Liver (tissue), 9 donors: ENCODE results near the gene KCNG1. TPM values are rescaled to one million over a fixed set of nuclear protein-coding genes. Genes with fewer than 3 reads are reported as not detected.

ENCODE experiments used
- DNase-seq: peaks from one replicate; pipeline ENCODE4 v3.0.0-alpha.2; 2017; ENCODE audit warnings: low spot score
- H3K27ac ChIP-seq, 2 donors: one replicate each; pipeline ENCODE4 v1.7.0; 2013; ENCODE audit warnings: inconsistent platforms in 2 of 2, low read length in 2 of 2, control low read depth in 1 of 2, low read depth in 1 of 2, mild to moderate bottlenecking in 1 of 2
- H3K27me3 ChIP-seq, 4 donors: one replicate each; pipeline versions ENCODE4 v1.6.1 to v1.7.0; 2013; ENCODE audit warnings: low read length in 3 of 4, inconsistent platforms in 1 of 4, mild to moderate bottlenecking in 1 of 4, moderate library complexity in 1 of 4; ENCODE audit not compliant: control insufficient read depth in 4 of 4, insufficient read depth in 4 of 4
- H3K36me3 ChIP-seq, 4 donors: one replicate each; pipeline versions ENCODE4 v1.6.1 to v1.7.0; 2013; ENCODE audit warnings: low read length in 3 of 4, mild to moderate bottlenecking in 3 of 4, low read depth in 1 of 4, moderate library complexity in 1 of 4; ENCODE audit not compliant: control insufficient read depth in 4 of 4, insufficient read depth in 3 of 4
- H3K4me1 ChIP-seq, 4 donors: one replicate each; pipeline versions ENCODE4 v1.6.1 to v1.7.0; 2013; ENCODE audit warnings: low read length in 3 of 4, mild to moderate bottlenecking in 3 of 4, moderate library complexity in 1 of 4; ENCODE audit not compliant: control insufficient read depth in 4 of 4, insufficient read depth in 4 of 4
- H3K4me3 ChIP-seq, 3 donors: one replicate each; pipeline versions ENCODE4 v1.6.1 to v1.7.0; 2013; ENCODE audit warnings: low read length in 3 of 3, control low read depth in 1 of 3, low read depth in 1 of 3, mild to moderate bottlenecking in 1 of 3
- H3K9ac ChIP-seq, 2 donors: one replicate each; pipeline ENCODE4 v1.7.0; 2013; ENCODE audit warnings: low read length in 2 of 2, mild to moderate bottlenecking in 2 of 2, moderate library complexity in 2 of 2, control low read depth in 1 of 2, low read depth in 1 of 2
- H3K9me3 ChIP-seq, 4 donors: one replicate each; pipeline versions ENCODE4 v1.6.1 to v1.7.0; 2013; ENCODE audit warnings: low read length in 3 of 4; ENCODE audit not compliant: control insufficient read depth in 4 of 4
- EGR1 ChIP-seq, 2 donors: IDR thresholded peaks; 2 replicates each; pipeline ENCODE4 v1.6.1; 2016 to 2018; ENCODE audit warnings: antibody characterized with exemption in 2 of 2, low read depth in 2 of 2
- GABPA ChIP-seq, 2 donors: IDR thresholded peaks in 1 of 2; conservative IDR thresholded peaks in 1 of 2; 2 replicates each; pipeline ENCODE4 v1.6.1; 2016; ENCODE audit warnings: antibody characterized with exemption in 2 of 2, mild to moderate bottlenecking in 1 of 2, moderate library complexity in 1 of 2
- HNF4A ChIP-seq, 2 donors: conservative IDR thresholded peaks; 2 replicates each; pipeline ENCODE4 v1.6.1; 2016; ENCODE audit warnings: antibody characterized with exemption in 2 of 2, mild to moderate bottlenecking in 2 of 2
- HNF4G ChIP-seq: IDR thresholded peaks from 2 replicates; pipeline ENCODE4 v1.6.1; 2016; ENCODE audit warnings: antibody characterized with exemption
- JUND ChIP-seq, 2 donors: IDR thresholded peaks; 2 replicates each; pipeline ENCODE4 v1.6.1; 2016; ENCODE audit warnings: antibody characterized with exemption in 2 of 2
- NR2F2 ChIP-seq: IDR thresholded peaks from 2 replicates; pipeline ENCODE4 v1.6.1; 2016; ENCODE audit warnings: antibody characterized with exemption
- RAD21 ChIP-seq, 2 donors: IDR thresholded peaks; 2 replicates each; pipeline ENCODE4 v1.6.1; 2016; ENCODE audit warnings: antibody characterized with exemption in 2 of 2, mild to moderate bottlenecking in 2 of 2
- SP1 ChIP-seq: IDR thresholded peaks from 2 replicates; pipeline ENCODE4 v1.6.1; 2018; ENCODE audit warnings: antibody characterized with exemption, mild to moderate bottlenecking
- TAF1 ChIP-seq: conservative IDR thresholded peaks from 2 replicates; pipeline ENCODE4 v1.6.1; 2016; ENCODE audit warnings: antibody characterized with exemption, mild to moderate bottlenecking
- YY1 ChIP-seq: IDR thresholded peaks from 2 replicates; pipeline ENCODE4 v1.6.1; 2016; ENCODE audit warnings: antibody characterized with exemption, mild to moderate bottlenecking
- ZBTB33 ChIP-seq: IDR thresholded peaks from 2 replicates; pipeline ENCODE4 v1.6.1; 2016; ENCODE audit warnings: antibody characterized with exemption
- WGBS: extraction: QIAGEN DNeasy Blood & Tissue Kit; methylation state at CpG from one replicate; pipeline ENCODE4 v1.1.7; 2013; 5-methylcytosine and 5-hydroxymethylcytosine counted together
- polyA plus RNA-seq, 2 donors: library from polyadenylated mRNA; stranded (reverse) in 1 of 2; unstranded in 1 of 2; fragments of 200-250 nt in 1 of 2; fragments of >200 nt in 1 of 2; fragmentation: Nextera tagmentation in 1 of 2; extraction: Ambion mirVana in 1 of 2; gene quantifications; one replicate each; pipeline versions ENCODE4 v1.2.1 to v1.2.3, GENCODE V29; 2013 to 2015
- total RNA-seq, 2 donors: library from RNA; depleted of rRNA; stranded (reverse); fragments of >200 nt; gene quantifications; one replicate each; pipeline ENCODE4 v1.2.3, GENCODE V29; 2014
- TF ChIP-seq, protein P1 (sequence below): fragments of 150-350 bp; IDR thresholded peaks from 2 replicates; pipeline ENCODE4 v1.5.1; 2017; ENCODE audit warnings: improper control_type of control experiment, low read depth, low read length; ENCODE audit not compliant: missing input control
- TF ChIP-seq, protein P2 (sequence below): IDR thresholded peaks from 2 replicates; pipeline ENCODE4 v1.6.1; 2016; ENCODE audit warnings: antibody characterized with exemption
- donor health status: healthy.
- donor health status: healthy.
- donor health status: healthy.
- donor health status: healthy.
- donor health status: healthy.

Gene KCNG1
- total and polyA plus RNA-seq, 4 donors, result 0.08 to 0.24 (median 0.14) TPM; not detected in 1

DNA sequence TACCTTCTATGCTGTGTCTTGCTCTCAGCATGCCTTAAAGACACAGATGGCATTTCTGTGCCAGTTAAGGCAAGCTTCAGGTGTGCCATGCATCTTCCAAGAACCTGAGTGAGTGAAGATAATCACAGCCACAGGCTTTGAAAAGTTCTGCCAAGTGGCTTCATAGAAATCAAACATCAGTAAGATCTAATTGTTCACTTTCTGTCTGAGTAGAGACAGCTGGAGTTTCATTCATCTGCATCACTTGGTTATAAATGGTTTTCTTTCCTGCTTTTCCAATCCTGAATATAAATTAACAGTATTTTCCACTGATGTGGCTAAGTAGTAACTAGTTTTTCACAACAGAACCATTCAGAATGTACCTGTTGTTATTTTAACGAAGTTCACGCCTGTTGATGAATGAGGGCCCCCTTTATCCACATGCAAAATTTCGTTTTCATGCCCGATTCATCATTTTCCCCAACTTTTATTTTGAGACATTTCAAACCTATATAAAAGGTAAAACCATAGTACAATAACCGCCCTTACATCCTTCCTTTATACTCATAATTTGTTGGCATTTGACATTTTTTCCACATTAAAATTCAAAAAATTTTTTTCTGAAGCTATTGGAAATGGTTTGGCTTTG is 38.6 kb upstream of the KCNG1 start:
- no peak overlapping the region for H3K4me3 ChIP-seq
- no peaks in the 10 kb centered on the region for H3K4me1 ChIP-seq
- 75% methylated on average over 5 of the region's 5 CpGs for WGBS
- H3K9me3 ChIP-seq, result peaks cover 0 to 3% (median 1%) of the 10 kb centered on the region in 4 donors
- no peaks in the 10 kb centered on the region for H3K36me3 ChIP-seq
- no peak for DNase-seq
- TF ChIP-seq, protein P1, sequence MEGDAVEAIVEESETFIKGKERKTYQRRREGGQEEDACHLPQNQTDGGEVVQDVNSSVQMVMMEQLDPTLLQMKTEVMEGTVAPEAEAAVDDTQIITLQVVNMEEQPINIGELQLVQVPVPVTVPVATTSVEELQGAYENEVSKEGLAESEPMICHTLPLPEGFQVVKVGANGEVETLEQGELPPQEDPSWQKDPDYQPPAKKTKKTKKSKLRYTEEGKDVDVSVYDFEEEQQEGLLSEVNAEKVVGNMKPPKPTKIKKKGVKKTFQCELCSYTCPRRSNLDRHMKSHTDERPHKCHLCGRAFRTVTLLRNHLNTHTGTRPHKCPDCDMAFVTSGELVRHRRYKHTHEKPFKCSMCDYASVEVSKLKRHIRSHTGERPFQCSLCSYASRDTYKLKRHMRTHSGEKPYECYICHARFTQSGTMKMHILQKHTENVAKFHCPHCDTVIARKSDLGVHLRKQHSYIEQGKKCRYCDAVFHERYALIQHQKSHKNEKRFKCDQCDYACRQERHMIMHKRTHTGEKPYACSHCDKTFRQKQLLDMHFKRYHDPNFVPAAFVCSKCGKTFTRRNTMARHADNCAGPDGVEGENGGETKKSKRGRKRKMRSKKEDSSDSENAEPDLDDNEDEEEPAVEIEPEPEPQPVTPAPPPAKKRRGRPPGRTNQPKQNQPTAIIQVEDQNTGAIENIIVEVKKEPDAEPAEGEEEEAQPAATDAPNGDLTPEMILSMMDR, result no peak
- TF ChIP-seq TAF1, result no peak
- TF ChIP-seq GABPA (IDR thresholded peaks at IDR 0.05 in 1 of 2, conservative IDR thresholded peaks at IDR 0.05 in 1 of 2), result no peak
- TF ChIP-seq YY1, result no peak
- TF ChIP-seq ZBTB33, result no peak
- no peak overlapping the region for H3K9ac ChIP-seq
- peaks cover 0 to 6% (median 2%) of the 10 kb centered on the region in 4 donors for H3K27me3 ChIP-seq
- no peak overlapping the region for H3K27ac ChIP-seq

DNA sequence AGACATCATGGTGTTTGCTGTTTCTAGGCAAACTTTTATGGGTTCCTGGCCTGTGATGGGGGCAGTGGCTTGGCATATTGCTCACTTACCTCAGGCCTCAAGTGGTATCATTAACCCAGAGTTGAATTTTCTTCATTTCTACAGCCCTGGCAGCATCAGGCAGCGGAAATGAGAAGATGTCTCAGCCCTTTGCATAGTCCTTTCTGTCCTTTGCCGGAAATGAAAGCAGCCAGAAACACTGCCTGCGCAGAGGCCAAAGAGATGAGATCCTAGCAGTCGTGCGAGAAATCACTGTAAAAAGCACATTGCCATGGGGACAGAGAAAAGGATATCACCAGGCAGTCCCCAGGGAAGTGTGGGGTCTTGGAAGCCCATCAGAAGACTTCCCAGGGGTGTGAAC is 37.4 kb upstream of the KCNG1 start:
- WGBS, result 88% methylated on average over 5 of the region's 5 CpGs

More for the DNA sequence above, 37.4 kb upstream of the KCNG1 start:
- Histone ChIP-seq H3K4me3 (no peak overlapping the region), H3K4me1 (no peaks in the 10 kb centered on the region), H3K27ac (no peak overlapping the region), H3K36me3 (no peaks in the 10 kb centered on the region), H3K9ac (no peak overlapping the region), H3K9me3 (peaks cover 0 to 3% (median 1%) of the 10 kb centered on the region in 4 donors), H3K27me3 (peaks cover 0 to 6% (median 2%) of the 10 kb centered on the region in 4 donors)
- TF ChIP-seq HNF4A (conservative IDR thresholded peaks at IDR 0.05) (no peak), RAD21 (IDR thresholded peaks at IDR 0.05) (no peak), NR2F2 (no peak), SP1 (no peak), HNF4G (no peak), YY1 (no peak), JUND (IDR thresholded peaks at IDR 0.05) (no peak), ZBTB33 (no peak), EGR1 (IDR thresholded peaks at IDR 0.05; ENCODE audit: low read depth in 2 of 2) (no peak)
- TF ChIP-seq, protein P2, sequence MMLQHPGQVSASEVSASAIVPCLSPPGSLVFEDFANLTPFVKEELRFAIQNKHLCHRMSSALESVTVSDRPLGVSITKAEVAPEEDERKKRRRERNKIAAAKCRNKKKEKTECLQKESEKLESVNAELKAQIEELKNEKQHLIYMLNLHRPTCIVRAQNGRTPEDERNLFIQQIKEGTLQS, result no peak
- TF ChIP-seq, protein P1, result no peak
- no peak for DNase-seq
